HG03520 (cell line): ENCODE data around the gene MAPK1.
"Not testable (repeated sequence)": the region's sequence is repeated elsewhere in the genome, so short reads cannot be mapped to it uniquely, and the experiment has no call there.

Source experiments
- ATAC-seq: cut with Tn5 transposase; IDR thresholded peaks from one replicate; pipeline ENCODE4 v1.9.1; 2021; ENCODE audit warnings: mild to moderate bottlenecking, moderate library complexity; ENCODE audit not compliant: unreplicated experiment

Gene MAPK1

DNA sequence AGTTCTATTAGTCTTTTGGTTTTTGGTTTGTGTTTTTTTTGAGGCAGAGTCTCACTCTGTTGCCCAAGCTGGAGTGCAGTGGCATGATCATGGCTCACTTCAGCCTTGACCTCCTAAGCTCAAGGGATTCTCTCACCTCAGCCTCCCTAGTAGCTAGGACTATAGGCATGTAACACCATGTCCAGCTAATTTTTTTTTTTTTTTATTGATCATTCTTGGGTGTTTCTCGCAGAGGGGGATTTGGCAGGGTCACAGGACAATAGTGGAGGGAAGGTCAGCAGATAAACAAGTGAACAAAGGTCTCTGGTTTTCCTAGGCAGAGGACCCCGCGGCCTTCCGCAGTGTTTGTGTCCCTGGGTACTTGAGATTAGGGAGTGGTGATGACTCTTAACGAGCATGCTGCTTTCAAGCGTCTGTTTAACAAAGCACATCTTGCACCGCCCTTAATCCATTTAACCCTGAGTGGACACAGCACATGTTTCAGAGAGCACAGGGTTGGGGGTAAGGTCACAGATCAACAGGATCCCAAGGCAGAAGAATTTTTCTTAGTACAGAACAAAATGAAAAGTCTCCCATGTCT is 15.4 kb upstream of the MAPK1 start:
- not testable (repeated sequence) for ATAC-seq

DNA sequence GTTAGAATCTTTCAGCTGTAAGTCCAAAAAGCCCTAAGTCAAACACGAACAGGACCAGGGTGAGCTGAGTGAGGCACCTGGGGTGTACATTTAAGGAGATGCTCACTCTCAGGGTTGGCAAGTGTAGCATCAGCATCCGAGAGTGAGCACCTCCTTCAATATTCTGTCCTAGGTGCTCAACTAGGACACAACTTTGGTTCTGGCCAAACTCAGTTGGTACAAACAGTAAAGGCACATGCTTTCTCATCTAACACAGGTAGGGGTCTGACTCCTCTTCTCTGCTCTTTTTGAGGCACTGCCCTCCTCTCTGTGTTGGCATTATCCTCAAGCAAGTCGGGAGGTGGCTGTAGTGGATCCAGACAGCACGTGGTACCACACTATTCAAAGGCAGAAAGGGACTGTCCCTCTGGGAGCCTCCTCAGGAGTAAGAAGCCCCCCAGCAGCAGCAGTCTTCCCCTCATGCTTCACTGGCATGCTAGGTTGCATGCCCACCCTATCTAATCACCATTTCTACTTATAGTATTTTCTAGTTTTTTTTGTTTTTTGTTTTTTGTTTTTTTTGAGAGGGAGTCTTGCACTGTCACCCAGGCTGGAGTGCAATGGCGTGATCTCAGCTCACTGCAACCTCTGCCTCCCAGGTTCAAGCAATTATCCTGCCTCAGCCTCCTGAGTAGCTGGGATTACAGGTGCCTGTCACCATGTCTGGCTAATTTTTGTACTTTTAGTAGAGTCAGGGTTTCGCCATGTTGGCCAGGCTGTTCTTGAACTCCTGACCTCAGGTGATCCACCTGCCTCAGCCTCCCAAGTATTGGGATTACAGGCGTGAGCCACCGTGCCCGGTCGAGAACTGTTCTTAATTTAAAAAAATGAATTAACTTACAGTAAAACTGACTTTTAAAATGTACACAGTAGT is 14.7 kb upstream of the MAPK1 start:
- ATAC-seq = no peak

DNA sequence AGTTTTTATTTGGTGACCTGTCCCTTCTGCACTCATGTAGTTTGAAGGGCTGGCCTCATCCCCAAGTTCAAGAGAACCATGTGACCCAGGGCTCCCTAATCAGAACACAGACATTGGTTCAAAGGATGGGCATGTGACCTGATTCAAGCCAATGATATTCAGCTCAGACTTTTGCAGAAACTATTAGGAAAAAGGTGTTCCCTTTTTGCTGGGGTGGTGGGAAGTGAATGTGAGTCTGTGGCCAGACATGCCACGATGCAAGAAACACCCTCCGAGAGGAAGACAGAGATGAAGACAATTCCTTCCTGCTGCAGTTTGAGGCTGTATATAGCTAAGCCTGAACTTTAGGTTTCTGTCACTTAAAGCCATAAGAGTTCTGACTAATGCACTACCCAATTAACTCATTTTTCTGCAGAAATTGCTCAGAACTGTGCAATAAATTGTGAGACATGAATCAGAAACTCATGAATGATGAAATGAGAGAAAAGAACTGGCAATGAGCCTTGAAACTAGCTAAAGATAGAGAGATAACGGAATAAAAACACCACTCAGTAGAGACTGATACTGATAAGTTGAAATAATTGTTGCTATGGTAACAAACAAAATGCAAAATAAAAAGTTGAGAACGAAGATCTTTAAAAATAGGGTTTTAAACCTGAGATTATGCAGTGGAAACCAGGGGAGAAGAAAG is 9.2 kb upstream of the MAPK1 start:
- no peak for ATAC-seq

DNA sequence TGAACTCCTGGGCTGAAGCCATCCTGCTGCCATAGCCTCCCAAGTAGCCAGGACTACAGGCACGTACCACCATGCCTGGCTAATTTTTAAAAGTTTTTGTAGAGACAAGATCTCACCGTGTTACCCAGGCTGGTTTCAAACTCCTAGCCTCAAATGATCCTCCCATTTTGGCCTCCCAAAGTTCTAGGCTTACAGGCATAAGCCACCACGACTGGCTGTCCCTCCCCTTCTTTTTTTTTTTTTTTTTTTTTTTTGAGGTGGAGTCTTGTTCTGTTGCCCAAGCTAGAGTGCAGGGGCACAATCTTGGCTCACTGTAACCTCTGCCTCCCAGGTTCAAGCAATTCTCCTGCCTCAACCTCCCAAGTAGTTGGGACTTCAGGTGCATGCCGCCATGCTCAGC is 7.5 kb upstream of the MAPK1 start:
- ATAC-seq = not testable (repeated sequence)

DNA sequence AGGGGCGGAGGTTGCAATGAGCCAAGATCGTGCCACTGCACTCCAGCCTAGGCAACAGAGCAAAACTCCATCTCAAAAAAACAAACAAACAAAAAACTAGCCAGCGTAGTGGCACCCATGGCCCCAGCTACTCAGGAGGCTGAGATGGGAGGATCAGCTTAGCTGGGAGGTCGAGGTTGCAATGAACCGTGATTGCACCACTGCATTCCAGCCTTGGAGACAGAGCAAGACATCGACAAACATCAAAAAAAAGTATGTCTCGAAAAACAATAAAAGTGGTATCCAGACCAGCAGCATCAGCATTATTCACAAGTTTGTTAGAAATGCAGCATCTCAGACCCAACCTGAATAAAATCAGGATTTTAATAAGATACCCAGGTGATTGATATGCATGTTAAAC is 6.2 kb upstream of the MAPK1 start:
- no peak for ATAC-seq

GRCh38 chr22:21872741-21873140 is 5.3 kb upstream of the MAPK1 start:
- ATAC-seq = not testable (repeated sequence)

DNA sequence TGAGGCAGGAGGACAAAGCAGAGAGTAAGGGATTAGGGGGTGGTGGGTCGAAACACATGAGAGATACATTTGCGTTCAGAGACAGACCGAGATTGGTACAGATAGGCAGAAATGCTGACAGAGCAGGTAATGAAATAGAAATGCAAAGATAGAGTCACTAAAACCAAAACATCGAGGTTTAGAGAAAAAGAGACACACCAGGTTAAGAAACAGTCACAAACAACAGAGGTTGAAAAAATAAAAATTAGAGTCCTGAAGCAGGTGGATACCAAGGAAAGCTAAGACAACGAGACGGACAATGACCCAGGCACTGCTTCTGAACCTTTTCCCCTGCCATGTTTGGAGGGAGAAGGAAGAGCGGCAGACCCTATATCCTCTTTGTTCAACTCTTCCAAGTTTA is 1.2 kb upstream of the MAPK1 start:
- ATAC-seq = no peak

DNA sequence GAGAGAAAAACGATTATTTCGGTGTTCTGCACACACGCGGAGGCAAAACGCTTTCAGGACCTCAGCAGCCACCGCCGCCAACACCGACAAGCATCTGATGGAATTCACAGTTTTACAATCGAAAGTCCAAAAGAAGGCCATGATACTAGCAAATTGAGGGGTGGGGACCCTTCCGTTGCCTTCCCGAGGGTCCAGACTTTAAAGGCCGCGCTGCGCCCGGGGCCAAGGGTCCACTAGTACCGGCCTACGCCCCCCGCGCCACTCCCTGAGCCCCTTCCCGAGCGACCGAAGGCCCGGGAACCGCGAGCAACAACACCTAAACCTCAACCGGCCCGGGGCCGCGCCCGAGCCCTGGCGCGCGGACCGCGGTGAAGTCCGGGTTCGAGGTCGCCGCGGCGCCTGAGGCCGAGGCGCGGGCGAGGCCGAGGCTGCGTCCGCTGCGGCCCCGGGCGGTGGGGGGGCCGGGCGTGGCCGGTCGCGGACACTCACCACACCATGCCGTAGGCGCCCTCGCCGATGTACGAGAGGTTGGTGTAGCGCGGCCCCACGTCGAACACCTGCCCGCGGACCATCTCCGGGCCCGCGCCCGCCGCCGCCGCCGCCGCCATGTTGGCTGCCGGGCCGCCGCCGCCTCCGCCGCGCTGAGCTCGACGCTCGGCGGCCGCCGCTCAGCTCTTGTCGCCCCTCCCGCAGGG is 465 bp downstream of the MAPK1 start:
- peak; percentile 30 for ATAC-seq

DNA sequence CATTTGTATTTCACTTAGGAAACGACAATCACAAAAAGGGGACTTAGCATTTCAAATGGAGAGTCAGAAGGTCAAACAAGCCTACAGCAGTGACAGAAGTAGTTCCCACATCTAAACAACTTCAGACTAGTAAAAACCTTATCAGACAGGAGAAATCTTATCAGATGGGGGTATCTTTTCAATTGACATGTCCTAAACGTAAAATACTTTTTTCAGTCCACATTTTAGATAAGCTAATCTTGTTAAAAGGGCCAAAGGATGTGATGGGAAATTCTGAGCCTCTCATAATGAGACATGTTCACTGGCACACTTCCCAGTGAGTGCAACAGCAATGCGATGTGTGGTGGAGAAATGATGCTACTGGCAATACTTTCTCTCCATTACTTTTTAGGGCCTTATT is 2.4 kb downstream of the MAPK1 start:
- no peak for ATAC-seq

DNA sequence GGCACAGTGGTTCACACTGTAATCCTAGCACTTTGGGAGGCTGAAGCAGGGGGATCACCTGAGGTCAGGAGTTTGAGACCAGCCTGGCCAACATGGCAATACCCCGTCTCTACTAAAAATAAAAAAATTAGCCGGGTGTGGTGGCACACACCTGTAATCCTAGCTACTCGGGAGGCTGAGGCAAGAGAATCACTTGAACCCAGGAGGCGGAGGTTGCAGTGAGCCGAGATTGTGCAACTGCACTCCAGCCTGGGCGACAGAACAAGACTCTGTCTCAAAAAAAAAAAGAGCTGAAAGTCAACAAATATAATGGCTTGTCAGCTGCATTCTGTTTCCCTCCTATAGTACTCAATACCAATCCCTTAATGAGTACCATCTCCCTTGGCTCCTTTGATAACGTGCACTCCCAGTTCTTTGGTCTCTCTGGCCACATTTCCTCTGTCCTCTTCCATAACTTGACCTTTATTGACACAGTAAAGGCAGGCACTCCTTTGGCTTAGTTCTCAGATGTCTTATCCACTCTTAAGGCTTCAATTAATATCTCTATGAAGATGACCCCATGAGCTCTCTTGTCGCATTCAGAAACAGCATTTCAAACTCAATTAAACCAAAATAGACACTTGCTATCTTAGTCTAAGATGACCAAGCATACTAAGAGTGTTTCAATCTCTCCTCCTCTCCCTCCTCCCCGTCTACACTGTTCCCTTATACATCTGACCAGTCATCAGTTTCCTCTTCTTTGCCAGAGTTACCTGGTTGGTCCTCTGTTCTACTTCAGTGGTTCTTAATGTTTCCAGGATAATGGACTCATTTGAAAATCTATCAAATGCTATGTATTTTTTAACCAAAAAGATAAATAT is 4.8 kb downstream of the MAPK1 start:
- ATAC-seq = no peak

DNA sequence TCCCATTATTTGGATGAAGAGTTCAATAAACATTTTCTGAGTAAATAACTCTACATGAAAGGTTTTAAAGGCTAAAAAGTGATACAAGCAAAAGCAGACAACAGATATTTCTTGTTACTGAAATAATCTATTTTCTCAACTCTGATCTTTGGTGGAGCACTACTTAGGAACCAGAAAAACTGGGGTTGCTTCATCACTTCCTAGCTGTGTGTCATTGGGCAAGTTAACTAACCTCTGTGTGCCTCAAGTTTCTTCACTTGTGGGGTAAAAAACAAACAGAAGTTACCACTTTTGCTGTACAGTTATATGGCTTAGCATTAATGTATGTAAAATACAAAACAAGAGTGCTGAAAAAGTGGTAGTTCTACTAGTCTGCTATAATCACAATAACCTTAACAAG is 5.6 kb downstream of the MAPK1 start:
- ATAC-seq = no peak

DNA sequence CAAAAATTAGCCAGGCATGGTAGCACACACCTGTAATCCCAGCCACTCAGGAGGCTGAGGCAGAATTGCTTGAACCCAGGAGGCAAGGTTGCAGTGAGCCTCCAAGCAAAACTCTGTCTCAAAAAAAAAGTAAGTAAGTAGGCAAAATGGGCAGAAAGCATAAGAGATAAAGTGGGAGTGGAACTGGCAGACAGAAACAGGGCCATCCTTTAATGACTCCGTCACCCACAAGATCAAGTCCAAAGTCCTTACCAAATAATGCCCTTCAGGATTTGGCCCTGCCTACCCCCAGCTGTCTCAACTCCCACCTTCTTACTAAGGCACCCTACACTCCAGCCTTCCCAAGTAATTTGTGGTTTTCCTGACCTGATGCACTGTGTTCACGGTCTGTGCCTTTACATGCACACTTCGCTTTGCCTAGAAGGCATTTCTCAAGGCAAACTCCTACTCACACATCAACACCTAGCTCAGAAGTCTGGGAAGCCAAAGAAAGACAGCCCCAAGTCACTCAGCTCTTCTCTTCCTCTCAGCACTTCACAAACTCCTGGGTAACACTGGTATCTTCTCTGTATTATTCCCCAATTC is 6.1 kb downstream of the MAPK1 start:
- no peak for ATAC-seq

- ATAC-seq = no peak
Measured at GRCh38 chr22:21860491-21861039, 6.9 kb downstream of the MAPK1 start.

GRCh38 chr22:21858025-21858764 is 9.2 kb downstream of the MAPK1 start:
- no peak for ATAC-seq

DNA sequence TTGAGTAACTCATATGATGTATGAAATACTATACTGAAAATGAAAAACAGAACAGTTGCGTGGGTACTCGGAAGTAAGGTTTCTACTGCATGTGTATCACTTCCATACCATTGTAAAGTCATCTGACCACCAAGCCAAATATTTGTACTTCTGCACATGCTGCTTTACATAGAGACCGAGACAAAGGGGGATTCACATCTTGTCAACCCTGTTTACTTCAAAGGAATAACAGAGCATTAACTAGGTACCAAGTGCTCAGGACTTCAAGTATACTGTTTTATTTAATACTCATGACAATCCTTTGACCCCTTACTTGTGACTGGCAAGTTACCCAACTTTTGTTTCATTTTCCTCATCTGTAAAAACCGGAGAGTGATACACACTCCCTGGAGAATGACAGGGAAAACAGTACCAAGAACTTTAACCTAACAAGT is 9.9 kb downstream of the MAPK1 start:
- no peak for ATAC-seq

DNA sequence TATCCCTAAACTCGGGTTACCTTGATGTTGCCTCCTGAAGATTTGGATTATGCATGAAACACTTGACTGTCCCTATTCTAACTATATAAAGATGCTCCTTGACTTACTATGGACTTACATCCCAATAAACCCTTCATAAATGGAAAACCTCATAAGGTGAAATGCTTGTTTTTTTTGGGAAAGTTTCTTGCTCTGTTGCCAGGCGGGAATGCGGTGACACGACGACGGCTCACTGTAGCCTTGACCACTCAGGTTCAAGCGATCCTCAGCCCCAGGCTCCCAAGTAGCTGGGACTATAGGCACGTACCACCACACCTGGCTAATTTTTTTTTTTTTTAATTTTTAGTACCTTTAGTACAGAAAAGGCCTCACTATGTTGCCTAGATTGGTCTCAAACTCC is 10.6 kb downstream of the MAPK1 start:
- ATAC-seq = no peak

- no peak for ATAC-seq
Measured at GRCh38 chr22:21856197-21856596, 11.2 kb downstream of the MAPK1 start.

DNA sequence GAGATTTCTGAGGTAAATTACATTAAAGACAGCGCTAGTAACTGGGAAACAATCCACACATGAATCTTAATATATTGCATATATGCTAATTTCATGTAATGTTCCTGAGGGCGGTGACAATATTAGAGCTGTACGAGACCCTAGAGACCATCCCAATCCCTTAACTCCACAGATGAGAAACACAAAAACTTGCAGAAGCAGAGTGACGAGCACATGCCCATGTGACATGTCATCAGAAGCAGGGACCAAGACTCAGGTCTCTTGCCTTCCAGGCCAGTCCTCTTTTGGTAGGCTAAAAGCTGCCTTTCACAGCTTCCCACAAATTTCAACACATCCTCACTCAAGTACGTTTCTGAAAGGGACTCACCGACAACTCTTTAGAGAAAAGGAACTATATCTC is 11.8 kb downstream of the MAPK1 start:
- no peak for ATAC-seq

DNA sequence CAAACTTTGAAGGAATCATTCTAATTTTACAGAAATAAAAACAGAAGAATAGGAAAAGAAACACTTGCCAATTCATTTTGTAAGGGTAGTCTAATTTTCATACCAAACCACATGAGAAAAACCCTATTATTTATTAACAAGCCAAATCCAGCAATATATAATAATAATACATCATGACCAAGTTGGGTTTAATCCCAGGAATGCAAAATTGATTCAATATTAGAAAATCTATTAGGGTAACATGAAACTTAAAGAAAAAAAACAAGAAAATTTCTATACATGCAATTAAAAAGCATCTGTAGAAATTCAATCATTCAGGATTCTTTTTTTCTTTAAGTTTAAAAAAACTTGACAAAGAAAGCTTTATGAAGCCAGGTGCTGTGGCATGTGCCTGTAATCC is 16.8 kb downstream of the MAPK1 start:
- no peak for ATAC-seq
